LoVo (cell line): Measurements from ENCODE around the gene SPIRE2.

Source experiments
- DNase-seq: peaks from one replicate; pipeline ENCODE4 v3.0.0-alpha.2; 2016; ENCODE audit warnings: low spot score

SPIRE2 gene

DNA sequence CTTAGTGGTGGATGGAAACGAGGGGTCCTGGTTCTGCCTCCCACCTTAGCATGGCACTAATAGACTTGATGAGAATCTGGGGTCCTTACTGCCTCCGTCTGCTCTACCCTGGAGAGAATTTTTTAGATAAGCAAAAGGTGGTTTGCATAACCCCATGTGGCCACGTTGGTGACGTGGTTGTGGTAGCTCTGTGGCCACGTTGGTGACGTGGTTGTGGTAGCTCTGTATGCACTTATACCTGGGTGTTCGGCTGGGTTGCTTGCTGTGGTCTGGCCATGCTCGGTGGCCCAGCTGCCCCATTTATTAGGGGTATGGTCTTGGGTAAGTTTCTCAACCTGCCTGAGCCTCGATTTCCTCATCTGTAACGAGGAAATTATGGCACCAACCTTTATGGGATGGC, 13.0 kb downstream of the SPIRE2 start:
- DNase-seq, result no peak

DNA sequence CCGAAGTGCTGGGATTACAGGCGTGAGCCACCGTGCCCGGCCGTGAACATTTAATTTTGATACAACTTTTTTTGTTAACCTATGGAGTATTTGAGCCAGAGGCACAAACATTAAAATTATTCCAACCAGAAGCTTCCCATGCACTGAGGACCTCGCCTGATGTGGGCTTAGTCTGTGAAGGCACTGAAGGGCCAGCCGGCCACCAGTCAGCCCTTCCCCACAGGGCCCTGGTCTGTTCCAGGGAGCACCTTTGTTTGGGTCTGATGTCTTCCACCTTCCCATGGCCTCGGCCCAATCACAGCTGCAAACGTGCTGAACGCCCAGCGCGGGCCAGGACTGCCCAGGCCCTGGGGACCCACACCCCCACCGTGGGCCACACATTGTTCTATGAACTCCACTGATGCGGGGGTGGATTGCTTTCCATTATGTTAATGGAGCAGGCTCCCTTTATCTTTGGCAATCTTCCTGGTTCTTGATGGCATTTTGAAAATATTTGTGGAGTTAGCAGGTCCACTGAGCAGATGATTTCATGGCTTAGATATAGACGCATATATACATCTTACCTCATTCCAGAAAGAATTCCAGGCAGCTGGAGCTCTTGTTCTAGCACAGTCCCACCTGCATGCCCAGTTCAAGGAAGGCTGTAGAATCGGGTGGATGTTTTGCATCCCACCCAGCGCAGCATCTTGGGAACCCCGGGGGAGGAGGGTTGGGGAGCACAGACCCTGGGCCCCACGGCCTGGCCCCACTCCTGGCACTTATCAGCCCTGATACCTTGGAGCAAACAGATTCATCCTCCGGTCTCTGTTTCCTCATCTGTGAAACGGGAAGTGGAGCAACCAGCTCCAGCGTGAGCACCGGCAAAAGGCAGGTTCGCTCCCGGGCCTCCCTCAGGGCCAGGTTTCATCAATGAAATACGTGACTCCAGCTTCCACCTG, 14.5 kb downstream of the SPIRE2 start:
- DNase-seq, result no peak

DNA sequence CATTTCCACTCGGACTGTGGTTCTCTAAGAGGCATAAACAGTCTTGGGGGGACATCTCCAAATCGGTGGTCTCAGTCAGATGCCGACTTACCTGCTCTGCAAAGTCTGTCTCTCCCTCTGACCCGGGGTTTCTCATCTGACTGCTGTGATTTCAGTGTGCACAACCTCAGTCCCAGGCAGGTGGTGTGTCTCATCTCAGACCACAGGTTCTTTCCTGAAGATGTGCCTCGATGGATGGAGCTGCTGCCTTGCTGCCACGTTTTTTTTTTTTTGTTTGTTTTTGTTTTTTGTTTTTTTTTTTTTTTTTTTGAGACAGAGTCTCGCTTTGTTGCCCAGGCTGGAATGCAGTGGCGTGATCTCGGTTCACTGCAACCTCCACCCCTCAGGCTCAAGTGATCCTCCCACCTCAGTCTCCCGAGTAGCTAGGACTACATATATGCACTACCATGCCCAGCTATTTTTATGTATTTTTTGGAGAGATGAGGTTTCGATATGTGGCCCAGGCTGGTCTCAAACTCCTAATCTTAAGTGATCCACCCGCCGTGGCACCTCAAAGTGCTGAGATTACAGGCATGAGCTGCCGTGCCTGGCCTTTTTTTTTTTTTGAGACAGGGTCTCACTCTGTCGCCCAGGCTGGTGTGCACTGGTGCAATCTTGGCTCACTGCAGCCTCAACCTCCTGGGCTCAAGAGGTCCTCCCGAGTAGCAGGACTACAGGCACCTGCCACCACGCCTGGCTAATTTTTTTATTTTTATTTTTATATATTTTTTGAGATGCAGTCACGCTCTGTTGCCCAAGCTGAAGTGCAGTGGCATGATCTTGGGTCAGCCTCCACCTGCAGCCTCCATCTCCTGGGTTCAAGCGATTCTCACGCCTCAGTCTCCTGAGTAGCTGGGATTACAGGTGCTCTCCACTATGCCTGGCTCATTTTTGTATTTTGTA, 15.4 kb downstream of the SPIRE2 start:
- DNase-seq, result no peak

DNA sequence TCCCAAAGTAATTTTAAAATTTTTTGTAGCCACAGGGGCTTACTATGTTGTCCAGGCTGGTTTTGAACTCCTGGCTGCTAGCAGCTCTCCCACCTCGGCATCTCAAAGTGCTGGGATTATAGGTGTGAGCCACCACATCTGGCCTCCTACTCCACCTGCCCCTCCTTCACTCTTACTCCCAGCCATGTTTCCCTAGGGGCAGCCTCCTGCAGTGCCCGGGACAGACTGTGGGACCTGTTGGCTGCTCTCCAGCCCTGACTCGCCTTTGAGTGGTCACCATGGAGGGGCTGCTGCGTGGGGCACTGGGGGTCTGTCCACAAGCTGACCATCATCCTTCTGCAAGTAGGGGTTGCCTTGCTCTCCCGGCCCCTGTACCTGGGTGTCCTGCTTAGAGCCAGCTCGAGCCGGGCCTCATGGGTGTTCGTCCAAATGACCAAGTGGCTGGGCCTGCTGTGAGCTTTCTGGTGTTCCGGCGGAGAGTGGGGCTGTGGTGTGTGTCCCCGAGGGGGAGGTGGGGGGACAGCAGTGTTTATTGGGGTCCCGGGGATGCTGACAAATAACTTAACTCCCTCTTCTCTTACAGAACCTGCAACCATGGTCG, 16.6 kb downstream of the SPIRE2 start:
- DNase-seq, result no peak

DNA sequence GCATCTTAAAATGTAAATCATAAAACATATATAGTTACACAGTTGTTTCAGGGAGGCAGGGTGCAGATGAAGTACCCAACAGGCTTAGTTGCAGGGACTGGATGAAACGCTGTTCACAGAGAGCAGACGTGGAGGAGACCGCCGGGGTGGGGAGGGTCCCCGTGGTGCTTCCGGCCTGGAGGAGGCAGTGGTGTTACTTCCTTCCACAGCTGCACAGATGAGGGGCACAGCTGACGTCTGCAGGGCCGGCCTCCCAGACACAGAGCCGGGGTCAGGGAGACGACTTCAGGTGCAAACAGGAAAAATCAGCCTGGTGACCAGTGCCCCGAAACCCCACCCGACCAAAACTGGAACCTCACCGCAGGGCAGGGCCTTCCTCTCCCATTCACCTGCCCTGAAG, 17.1 kb downstream of the SPIRE2 start:
- no peak for DNase-seq

DNA sequence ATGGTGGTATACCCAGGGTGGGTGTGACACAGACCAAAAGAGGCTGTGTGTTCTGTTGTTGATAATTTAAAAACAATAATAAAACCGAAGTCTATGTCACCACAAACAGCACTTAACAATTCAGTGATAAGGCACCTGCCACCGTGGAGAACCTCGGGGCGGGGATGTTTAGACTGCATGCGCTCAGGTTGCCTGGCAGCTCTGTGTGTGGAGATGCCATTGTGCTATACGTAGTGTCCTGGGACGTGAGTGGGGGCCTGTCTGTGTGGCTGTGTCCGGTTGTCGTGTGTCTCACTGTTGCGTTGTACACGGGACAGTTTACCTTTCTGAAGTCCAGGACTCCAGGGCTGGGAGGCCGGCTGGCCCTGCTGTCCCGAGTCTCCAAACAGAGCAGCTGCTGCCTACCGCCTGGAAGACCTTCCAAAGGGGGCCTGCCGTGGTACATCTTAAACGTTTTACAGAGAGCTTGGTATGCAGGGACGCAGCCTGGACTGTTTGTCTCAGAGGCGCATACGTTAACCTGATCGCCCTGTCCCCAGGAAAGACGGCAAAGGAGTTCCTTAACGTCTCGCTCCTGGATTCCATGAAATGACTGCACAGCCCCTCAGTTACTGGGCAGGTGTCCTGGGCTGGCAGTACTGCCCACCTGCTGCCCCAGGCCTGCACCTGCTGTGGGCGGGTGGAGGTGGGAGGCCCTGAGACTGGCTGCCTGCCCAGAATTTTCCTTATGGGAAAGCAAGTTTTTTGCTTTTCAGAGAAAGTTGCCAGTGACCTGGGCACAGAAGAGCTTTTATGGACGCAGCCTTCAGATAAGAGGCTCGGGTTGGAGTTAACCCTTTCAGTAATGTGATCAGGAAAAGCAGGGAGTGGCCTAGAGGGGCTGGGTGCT, 19.0 kb downstream of the SPIRE2 start:
- no peak for DNase-seq

DNA sequence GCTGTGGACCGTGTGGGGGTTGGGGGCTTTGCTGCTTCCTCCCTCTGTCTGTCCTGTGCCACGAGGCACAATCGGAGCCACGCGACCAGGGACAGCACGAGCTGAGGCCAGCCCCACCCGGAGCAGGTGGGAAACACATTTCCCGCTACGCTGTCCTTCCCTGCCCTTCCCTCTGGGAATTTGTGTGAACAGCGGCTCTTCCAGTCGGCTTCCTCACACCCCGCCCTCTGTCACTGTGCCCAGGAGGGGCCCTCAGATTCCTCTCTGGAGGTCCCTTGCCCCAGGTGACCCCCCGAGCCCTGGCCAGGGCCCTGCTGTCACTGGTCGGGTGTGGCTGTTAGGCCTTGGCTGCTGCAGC, 19.6 kb downstream of the SPIRE2 start:
- DNase-seq, result no peak

DNA sequence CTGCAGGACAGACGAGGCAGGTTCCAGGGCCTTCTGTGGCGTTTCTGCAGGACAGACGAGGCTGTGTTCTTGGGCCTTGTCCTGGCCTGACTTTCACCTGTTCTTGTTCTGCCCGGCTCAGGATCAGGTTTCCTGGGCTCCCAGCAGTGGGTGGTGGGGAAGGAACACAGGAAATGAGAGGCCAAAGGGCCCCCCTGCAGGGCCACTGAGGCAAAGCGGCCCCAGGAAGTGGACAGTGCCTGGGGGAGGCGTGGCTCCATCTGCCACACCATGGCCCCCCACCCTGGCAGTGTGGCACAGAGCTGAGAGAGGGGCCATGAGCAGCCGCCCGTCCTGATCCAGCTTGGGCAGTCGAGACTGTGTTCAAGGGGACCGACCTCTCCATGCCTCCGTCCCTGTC, 20.7 kb downstream of the SPIRE2 start:
- DNase-seq, result no peak

DNA sequence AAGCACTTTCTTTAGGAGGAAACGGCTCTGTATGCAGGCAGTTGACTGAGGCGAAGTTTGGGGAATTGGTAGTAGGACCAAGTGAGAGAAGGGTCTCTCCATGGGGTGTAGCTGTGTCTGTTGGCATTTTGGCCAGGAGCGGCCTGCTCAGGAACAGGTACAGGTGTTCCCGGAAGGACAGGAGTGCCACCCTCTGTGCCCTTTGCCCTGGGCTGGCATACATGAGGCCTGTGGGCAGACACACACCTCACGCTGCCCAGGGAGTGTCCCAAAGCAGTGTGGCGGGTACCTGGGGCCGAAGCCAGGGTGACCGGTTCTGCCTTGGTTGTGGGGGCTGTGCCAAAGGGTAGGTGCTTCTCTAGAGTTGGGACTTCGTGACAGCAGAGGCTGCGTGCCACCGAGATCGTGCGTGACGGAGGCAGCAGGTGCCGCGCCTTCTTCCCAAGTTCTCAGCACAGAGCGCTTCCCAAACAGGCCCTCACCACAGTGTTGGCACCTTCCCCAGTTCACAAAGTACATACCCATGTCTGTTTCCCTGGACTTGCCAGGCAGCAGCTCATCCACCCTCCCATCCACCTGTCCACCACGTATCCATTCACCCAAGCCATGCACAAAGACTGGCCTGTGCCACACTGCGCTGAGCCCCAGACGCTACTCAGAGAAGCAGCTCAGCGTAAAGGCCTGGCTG, 25.2 kb downstream of the SPIRE2 start:
- no peak for DNase-seq

DNA sequence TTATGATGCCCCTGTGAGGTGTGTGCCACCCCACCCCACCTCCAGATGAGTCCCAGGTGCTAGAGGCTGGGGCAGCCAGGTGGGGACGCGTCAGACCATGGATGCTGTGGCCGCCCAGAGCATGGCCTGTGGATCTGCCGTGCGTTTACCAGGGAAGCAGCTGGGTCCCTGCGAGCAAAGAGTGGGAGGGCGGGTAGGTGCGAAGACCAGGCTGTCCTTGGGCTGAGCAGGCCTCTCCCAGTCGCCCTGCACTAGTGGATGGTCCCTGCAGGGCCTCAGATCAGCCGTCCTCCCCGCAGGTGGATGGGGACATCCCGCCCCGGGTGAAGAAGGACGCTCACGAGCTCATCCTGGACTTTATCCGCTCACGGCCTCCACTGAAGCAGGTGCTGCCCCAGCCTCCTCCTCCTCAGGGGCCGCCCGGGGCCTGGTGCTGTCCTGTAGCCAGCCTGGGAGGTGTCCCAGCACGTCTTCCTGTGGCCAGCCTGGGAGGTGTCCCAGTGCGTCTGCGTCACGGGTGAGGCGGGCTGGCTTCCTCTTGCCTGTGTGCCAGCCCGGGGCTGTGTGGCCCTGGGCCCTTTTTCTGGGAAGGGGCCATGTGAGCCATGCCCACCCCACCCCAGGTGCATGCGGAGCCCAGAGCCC, 27.1 kb downstream of the SPIRE2 start:
- DNase-seq, result no peak

DNA sequence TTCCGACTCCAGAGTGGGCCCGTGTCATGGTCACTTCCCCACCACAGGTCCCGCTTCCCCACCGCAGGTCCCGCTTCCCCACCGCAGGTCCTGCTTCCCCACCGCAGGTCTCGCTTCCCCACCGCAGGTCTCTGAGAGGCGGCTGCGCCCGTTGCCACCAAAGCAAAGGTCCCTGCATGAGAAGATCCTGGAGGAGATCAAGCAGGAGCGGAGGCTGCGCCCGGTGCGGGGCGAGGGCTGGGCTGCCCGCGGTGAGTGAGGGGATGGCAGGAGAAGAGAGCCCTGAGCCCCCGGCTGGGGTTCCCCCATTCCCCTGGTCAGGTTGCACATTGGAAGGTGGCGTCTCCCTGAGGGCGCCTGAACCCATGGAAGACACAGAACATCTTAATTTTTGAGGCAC, 27.7 kb downstream of the SPIRE2 start:
- DNase-seq, result no peak

DNA sequence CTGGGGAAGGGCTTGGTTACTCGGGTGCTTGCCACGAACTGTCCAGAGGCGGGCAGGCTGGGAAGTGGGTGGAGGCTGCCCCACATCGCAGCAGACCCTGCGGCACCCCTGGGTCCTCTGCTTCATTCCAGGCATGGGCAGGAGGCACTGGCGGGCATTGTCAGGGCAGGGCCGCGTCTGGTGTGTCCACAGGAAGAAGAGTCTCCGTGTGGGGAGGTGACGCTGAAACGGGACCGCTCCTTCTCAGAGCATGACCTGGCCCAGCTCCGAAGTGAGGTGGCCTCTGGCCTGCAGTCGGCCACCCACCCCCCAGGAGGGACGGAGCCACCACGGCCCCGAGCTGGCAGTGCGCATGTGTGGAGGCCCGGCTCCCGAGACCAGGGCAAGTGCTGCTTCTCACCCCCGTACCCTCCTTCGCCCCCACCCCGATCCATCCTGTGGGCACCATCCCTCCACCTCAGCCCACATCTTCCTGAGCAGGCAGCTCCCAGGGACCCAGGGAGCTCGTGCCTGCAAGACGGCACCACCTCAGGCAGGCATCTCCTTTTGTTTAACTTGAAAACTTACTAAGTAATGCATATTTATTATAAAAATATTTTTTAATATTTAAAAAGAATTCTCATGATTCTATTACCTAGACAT, 30.8 kb downstream of the SPIRE2 start:
- DNase-seq, result no peak

DNA sequence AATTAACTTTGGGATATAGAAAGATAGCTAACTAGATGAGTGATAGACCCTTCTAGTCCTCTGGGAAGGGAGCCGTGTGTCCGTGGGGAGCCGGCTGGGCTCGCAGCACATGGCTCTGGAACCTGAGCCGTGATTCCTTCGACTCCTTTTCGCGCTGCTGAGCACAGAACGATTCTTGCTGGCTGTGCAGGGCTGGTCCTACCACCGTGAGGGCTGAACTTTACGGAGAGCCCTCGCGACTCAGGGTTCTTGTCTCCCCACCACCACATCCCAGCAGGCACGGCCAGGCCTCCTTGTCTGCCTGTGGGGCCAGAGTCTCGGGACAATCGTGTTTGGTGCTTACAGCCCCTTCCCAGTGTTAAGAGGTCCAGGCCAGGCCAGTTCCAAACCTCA, 31.3 kb downstream of the SPIRE2 start:
- no peak for DNase-seq

DNA sequence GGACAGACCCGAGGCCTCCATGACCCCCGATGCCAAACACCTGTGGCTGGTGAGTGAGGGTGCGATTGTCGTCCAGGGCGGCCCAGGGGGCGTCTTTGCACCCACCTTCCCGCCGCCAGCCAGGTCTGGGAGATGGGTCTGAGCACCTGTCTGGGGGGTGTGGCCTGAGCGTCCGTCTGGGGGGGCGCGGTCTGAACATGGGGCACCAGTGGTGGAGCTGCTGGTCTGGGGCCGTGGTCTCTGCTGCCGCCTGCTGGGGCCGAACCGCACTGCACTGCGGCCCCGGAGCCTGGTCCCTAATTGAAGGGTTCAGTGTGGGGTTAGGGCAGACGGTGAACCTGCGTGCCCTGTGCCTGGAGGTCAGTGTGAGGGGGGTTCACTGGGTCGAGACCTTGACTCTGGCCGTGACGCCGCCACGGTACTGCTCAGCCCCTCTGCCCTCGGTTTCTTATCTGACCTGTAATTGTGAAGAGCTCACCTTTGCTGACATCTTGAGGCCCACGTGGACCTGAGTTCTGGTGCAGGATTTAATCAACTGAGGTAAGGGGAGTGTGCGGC, 32.6 kb downstream of the SPIRE2 start:
- peak; percentile 39 for DNase-seq

DNA sequence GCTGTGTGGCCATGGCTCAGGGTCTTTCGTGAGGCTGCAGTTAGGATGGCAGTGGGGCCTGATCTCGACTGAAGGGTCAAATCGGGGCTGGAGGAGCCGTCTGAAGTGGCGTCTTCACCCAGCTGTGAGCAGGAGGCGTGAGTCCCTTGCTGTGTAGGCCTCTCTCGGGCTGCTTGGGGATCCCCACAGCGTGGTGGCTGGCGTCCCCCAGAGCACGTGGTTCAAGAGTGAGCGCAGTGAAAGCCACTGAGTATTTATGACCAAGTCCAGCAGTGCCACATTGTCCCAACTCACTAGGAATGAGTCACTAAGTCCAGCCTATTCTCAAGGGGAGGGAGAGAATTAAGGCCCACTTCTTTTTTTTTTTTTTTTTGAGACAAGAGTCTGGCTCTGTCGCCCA, 33.4 kb downstream of the SPIRE2 start:
- DNase-seq, result no peak

DNA sequence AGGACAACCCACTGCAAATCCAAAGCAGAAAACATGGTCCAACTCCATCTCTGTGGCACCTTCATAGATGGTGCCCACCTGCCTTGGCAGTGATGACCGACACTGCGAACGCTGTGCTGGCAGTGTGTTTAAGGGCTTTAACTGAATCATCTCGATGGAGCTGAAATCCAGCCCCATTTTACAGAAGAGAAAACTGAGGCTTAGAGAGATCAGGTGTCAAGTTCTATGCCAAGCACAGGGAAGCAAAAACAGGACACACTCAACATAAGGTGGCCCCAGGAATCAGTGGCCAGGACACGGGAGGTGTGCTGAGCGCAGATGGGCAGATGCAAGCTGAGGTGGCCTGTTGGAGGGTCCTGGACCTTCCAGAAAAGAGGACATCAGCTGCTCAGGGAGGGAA, 34.5 kb downstream of the SPIRE2 start:
- DNase-seq, result no peak

DNA sequence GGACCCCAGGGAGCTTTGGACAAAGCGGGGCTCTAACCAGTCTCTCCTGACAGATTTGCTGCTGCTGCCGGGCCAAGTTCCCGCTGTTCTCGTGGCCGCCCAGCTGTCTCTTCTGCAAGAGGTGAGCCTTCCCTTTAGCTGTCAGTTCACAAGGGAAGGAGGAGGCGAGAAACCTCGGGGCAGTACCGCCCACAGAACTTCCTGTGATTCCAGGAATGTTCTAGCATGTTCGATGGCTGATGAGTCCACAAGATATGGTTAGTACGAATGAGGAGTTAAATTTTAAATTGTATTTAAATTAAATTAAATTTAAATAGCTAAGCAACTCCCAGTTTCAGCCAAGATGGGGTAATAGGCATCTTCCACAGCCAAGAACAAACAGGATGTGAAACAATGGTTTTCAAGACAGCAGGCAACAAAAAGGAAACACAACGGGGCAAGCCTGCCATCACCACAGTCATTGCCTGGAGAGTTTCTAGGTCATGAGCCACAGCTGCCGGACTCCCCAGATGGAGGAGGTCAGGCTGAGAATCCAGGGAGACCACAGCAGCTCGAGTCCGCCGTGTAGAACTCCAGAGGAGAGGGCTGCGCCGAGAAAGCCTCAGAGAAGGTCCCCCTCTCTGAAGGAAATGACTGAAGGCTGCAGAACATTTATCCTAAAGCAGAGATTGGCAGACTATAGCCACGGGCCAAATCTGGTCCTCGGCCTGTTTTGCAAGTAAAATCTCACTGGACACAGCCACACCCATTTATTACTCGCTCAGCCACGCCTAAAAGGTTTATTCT, 35.7 kb downstream of the SPIRE2 start:
- no peak for DNase-seq

DNA sequence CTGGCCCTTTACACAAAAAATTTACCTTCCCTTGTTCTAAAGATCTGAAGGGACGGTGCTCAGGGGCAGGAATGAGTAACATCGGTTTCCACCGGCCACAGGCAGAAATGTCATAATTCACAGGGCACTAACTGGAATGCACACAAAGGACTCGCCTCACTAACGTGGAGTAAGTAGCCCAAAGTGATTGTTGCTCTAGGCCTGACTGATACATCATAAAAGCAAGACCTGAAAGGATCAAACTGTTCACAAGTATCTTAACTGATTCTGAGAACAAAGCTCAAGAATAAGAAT, 36.2 kb downstream of the SPIRE2 start:
- DNase-seq, result no peak

DNA sequence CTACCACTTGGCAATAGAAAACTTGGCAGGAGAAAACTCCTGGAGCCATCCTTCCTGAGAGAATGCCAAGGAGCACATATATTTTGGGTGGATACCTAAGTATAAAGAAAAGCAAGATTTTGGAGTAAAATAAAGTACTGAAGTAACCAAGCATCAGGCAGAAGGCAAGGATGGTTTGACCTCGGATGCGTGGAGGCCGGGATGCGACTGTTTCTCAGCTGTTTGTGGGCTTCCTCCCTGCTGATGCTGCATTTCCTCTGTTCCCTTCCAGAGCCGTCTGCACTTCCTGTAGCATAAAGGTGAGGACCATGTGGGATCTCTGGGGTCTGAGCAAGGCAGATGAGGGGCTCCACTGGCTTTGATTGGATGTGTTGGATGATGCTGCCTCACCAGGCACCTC, 39.6 kb downstream of the SPIRE2 start:
- DNase-seq, result no peak
